CD4-positive, alpha-beta T cell treated with Interferon alpha-2 for 1 hour (primary cell): ENCODE results near the gene STAG1.
"Not testable (repeated sequence)": the region's sequence is repeated elsewhere in the genome, so short reads cannot be mapped to it uniquely, and the experiment has no call there.

ENCODE experiments used
- DNase-seq, 2 donors: peaks; one replicate each; pipeline ENCODE4 v3.0.0-alpha.2; 2020 to 2022

STAG1 gene

DNA sequence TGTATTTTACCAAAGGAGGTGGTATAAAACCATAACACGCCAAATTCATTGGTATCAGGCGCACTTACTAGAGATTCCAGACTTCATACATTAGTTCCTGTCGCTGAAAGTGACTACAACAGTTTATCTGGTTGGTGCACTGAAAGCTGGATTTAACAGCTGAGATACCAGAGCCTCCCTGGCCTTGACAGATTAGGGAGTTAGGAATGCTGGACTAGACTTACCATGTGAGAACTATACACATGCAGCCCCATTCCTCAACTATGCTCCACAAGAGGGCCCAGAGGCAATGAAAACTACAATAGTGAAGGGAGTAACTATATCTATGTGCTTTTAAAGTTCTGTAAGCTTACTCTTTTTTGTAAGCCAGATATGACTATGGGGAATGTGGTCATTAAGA, 174.4 kb downstream of the STAG1 start:
- peak in 1 of 2 donors; percentile 3 for DNase-seq

DNA sequence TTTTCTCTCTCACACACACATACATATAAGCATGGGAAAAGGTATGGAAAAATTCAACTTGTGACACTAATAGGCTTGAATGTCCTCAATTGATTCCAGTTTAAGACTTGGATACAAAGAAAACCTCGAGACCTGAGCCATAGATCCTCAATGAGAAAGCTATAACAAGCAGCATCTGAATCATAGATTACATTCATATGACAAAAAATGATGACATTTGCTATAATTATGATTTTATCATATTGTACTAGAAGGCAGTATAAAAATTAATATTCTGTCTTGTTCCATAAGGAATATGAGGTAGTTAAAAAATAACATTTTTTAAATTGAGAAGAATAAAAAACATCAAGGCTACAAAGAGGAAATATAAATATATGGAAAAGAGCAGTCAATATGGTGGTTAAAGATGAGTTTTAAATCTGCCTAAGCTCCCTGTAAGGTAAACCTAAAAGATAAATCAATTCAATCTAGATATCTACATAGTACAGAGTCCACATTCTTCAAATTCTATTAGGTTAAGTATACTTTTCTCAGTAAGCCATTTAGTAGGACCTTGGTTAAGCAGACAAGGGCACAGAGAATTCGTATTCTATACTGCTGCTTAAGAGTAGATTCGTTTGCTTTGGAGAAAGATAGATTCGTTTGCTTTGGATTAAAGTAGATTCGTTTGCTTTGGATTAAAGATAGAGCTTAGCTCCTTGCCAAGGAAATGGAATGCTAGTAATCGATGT, 175.7 kb downstream of the STAG1 start:
- no peak for DNase-seq

DNA sequence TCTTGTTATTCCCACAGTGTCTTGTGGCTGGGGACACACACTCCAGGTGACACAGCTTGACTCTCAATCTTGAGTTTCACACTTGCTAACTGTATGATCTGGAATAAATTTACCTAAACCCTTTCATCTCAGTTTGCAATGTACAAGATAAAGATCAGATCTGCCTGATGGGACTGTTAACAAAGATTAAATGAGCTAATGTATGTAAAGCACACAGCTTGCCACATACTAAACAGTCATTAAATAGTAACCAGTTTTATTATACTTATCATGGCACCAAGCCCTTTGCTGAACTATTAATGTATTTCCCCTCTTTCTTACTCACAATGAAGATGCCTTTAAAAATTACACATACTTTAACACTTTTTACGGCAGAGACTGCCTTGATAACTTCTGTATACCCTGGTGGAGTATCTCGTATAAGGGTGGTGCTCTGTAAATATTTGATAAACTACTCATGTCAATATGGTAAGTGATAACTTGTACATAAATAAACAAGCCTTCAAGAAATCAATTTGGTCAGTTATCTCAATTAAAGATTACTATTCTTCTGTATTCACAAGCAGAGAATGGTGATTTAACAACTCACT, 184.5 kb downstream of the STAG1 start:
- no peak for DNase-seq

DNA sequence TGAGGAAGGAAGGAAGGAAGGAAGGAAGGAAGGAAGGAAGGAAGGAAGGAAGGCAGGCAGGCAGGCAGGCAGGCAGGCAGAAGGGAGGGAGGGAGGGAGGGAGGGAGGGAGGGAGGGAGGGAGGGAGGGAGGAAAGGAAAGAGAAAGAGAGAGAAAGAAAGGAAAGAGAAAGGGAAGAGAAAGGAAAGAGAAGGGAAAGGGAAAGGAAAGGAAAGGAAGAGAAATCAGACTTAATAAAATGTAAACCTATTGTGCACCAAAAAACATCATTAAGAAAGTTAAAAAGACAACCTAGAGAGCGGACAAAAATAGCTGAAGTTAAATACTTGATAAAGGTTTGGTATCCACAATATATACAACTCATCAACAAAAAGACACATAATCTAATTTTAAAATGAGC, 187.2 kb downstream of the STAG1 start:
- not testable (repeated sequence) for DNase-seq

DNA sequence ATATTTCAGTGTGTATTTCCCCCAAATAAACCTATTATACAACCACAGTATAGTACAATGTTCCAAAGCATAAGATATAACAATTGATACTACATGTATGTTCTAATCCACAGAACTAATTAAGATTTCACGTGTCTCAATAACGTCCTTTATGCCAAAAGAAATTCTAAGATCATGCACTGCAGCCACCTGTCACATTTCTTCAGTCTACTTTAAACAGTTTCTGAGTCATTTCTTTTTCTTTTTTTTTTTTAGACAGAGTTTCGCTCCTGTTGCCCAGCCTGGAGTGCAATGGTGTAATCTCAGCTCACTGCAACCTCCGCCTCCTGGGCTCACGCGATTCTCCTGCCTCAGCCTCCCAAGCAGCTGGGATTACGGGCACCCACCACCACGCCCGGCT, 190.2 kb downstream of the STAG1 start:
- no peak for DNase-seq

DNA sequence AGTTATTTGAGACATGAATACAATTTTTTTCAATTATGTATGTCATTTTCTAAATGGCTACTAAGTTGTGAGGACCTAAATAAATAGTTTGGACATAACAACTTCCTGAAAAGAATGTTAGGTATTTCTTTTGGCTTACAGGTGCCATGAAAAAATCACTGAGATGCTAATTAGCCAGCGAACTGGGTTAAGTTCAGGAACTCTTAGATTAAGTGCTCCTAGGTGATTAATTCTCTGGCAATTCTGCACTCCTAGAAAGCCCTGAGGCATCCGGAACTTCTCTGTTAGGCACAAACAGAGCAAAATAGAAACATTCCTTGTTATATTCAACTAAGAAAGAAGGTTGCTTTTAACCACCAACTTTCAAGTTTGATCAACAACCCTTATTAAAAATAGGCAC, 192.3 kb downstream of the STAG1 start:
- no peak for DNase-seq

DNA sequence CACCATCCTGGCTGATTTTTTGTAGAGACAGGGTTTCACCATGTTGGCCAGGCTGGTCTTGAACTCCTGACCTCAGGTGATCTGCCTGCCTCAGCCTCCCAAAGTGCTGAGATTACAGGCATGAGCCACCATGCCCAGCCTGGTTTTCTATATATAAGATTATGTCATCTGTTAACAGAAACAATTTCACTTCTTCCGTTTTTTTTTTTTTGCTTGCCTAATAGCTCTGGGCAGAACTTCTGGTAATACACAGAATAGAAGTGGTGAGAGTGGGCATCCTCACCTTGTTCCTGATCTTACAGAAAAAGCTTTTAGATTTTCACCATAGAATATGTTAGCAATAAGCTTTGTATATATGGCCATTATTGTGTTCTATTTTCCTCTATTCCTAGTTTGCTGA, 202.7 kb downstream of the STAG1 start:
- not testable (repeated sequence) for DNase-seq

DNA sequence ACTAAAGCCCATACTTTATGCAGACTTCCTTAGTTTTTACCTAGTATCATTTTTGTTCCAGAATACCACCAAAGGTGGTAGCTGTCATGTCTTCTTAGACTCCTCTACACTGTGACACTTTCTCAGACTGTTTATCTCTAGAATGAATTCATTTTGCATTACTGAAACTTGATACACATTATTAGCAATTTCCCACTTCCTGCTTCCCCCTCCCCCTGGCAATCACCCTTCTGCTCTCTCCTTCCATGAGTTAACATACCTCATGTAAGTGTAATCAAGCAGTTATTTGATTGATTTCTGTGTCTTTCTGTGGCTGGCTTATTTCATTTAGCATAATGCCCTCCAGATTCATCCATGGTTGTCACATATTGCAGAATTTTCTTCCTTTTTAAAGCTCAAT, 204.9 kb downstream of the STAG1 start:
- DNase-seq: no peak

DNA sequence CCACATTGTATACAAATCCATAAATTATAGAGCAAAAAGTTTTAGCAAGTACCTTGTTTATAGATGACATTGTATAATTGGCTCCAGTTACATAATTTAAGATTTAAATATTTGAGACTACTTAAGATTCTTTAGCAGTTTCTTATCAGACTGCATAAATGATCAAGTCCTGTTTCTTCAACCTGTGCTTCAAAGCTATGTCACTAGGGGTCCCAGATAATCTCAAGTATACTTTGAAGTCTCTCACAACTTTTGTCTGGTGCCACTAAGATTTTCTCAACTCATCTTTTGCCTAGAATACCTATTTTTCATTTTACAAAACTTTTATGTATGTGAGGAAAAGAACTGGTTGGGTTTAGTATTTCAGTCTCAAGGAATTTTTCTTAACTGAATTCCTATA, 205.5 kb downstream of the STAG1 start:
- peak in 1 of 2 donors; percentile 21 for DNase-seq

DNA sequence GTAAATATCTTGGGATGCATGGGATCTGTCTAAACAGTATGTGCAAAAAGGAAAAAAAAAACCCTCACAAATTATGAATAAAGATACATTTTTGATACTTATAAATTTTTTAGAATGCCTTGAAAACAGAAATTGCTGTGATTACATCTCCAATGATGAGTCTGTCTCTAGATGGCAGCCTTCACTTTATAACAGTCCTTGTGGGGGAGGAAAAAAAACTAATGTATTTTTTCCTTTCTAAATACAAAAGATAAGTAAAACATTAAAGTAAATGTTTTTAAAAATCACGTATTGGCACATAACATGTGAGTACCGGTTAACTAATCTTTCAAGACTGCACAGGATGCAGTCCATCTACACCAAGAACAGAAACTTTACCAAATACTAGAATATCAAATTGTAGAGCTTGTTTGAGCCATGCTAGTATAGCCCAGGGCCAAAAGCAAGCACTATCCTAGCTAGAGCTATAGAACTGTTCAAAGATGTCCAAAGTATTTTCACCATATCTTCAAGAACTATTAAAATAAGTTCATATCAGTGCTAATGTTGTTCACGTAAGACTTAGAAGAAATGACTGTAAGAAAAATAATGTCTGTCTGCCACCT, 206.4 kb downstream of the STAG1 start:
- DNase-seq: no peak

DNA sequence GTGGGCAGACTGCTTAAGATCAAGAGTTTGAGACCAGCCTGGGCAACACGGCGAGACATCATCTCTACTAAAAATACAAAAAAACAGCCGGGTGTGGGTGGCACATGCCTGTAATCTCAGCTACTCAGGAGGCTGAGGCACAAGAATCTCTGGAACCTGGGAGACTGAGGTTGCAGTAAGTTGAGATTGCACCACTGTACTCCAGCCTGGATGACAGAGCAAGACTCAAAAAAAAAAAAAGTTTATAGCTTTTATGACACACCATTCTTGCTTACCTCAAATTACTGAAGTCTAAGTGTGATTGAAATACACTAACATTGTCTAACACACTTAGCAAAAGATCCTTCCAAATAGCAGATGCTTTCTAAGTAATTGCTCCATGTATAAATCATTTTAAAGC, 207.6 kb downstream of the STAG1 start:
- DNase-seq: no peak

DNA sequence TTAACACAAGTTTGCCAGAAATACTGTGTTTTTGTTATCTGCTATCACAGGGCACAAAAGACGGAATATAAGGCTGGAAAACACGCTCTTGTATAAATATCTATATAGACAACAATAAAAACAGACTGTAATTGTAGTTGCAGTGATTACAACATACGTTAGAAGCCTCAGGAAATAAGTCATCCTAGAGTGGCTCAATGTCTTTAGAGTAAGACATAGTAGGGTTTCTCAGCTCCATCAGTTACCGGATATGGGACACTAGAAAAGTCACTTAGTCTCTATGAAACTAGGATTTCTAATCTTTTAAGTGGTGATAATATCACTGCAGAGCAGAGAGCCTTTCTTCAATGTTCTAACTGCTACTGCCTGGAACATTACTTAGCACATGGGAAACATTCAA, 208.8 kb downstream of the STAG1 start:
- DNase-seq: no peak

DNA sequence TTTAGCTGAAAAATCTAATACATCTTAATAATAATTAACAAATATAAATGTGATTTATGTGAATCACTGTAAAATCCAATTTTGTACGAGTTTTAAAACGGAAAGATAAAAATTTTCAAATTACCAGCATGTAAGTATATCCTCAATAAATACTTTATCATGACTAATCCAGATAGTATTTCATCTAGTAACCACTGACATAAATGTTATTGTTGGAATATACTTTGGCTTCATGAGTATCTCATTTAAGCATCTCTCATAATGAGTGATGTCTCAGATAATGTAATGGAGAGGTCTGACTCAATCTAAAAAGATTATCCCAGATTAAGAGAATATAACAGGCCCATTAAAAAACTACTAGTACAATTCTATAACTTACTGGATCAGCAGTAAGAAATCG, 216.3 kb downstream of the STAG1 start:
- no peak for DNase-seq

DNA sequence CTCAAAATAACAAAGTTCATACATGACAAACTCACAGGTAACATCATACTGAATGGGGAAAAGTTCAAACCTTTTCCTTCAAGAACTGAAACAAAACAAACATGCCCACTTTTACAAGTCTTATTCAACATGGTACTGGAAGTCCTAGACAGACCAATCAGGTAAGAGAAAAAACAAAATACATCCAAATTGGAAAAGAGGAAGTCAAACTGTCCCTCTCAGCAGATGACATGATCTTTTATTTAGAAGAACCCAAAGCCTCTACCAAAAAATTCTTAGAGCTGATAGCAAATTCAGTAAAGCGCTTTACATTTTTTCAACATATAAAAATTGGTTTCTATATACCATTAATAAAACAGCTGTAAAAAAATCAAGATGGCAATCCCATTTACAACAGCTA, 219.4 kb downstream of the STAG1 start:
- DNase-seq: no peak

DNA sequence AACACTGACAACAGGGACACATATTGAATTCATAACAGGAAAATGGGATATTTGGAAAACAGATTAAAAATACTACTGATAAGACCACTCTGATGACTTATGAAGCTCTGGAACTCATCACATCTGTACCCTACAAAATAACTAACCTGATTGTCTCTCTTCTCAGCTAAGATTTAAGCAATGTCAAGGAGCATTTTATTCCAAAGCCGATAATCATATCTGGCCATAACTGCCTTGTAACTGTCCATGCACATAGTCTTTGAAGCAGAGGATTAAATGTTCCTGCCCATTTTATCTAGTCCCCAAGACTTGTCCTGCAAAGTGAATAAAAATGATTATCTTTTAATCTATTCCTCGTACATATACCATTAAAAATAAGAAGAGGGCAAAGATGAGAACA, 234.1 kb downstream of the STAG1 start:
- DNase-seq: no peak

DNA sequence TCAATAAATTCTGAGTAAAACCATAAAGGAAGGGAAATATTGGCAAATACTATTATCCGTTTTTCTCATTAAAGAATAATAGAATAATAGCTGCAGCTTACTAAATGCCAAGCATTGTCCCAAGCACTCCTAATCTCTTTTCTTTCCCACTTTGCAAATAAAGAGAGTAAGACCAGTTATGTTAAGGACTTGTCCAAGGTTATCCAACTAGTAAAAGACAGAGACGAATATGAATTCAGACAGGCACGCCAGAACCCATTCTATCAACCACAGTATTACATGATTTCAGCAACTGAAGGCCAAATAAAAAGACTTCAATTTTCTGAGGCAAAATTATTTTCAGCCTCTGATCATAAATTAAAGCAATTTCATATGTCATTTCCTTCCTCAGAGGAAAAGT, 235.5 kb downstream of the STAG1 start:
- no peak for DNase-seq

DNA sequence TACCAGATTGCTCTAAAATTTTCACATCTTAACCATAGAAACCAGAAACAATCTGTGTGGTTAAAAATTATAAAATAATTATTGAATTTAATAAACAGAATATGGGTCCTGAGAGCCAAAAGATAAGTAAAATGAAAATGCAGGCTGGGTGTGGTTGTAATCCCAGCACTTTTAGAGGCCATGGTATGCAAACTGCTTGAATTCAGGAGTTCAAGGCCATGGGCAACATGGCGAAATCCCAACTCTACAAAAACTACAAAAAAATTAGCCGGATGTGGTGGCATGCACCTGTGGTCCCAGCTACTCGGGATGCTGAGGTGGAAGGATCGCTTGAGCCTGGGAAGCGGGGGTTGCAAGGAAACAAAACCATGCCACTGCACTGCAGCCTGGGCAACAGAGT, 236.1 kb downstream of the STAG1 start:
- DNase-seq: no peak

DNA sequence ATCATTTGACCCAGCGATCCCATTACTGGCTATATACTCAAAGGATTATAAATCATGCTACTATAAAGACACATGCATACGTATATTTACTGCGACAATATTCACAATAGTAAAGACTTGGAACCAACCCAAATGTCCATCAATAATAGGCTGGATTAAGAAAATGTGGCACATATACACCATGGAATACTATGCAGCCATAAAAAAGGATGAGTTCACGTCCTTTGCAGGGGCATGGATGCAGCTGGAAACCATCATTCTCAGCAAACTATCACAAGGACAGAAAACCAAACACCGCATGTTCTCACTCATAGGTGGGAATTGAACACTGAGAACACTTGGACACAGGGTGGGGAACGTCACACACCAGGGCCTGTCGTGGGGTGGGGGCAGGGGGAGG, 237.6 kb downstream of the STAG1 start:
- not testable (repeated sequence) for DNase-seq

DNA sequence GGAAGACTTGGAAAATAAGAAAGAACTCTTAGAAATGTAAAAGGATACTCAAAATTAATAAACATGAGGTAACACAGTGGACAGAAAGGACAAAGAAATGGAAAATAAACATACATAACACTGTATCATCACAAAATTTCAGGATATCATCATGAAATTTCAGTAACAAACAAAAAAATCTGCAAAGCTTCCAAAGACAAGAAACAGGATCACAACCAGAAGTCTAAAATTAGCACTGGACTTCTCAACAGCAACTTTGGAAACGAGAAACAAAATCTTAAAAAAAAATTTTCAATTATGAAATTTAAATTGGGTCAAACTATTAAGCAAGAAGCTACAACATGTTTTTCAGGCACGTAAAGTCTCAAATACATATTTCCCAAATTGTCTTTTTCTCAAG, 238.8 kb downstream of the STAG1 start:
- no peak for DNase-seq

DNA sequence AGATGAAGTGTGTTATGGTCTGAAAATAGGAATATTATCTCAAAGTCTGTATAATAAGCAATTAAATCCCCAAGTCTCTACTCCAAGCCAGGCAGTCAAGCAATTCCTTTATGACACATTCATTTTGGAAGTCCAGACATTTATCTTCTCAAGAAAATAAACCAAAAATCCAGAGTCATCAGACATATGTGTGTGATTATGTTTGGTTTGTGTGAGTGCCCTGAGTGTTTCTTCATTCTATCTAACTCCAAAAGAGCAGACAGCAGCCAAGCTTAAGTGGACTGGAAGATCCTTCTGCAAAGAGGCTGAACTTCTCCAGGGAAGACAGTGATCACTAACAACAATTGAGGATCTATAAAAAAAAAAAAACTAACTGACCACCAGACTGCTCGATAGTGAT, 239.8 kb downstream of the STAG1 start:
- DNase-seq: no peak

DNA sequence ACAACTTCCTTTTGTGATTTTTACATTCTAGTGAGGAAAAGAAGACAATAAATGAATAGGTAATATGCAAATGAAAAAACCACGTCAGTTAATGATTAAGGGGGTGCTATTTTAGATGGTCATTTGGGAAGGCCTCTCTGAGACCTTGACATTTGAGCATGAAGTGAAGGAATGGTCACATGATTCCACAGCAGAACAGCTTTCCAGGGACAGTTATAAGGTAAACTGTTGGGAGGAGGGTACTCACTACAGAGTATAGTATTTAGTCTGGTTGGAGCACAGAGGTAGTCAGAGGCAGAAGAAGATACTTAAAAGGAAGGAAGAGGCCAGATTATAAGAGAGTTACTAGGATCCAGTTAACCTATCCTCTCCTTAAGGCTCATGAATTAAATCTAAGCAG, 246.5 kb downstream of the STAG1 start:
- no peak for DNase-seq

DNA sequence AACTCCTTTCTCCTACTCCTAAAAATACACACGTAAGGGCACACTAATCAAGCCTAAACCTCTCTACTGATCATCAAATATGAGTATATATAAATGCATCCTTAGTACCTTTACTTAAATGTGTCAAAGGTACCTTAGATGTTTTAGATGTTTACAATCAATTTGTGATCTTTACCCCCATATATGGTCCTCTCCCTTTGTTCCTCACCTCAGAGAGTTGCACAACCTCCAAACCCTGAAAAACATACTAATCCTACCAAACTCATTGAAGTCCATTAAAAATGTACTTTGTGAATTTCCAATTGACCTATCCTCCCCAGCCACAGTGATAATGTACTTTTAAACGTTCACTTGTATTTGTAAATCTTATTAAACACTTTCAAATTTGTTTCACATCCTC, 249.1 kb downstream of the STAG1 start:
- no peak for DNase-seq

DNA sequence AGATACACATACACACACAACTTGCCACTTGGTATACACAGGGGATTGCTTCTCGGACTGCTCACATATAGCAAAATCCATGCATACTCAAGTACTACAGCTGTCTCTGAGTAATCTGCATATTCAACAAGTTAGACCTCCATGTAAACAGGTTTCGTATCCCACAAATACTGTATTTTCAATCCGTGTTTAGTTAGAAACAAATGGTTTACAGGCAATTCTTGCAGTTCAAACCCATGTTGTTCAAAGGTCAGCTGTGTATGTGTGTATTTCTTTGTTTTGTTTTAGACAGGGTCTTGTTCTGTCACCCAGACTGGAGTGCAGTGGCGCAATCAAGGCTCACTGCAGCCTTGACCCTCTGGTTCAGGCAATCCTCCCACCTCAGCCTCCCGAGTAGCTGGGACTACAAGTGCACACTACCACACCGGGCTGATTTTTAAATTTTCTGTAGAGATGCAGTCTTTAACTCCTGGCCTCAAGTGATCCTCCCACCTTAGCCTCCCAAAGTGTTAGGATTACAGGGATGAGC, 253.2 kb downstream of the STAG1 start:
- no peak for DNase-seq

DNA sequence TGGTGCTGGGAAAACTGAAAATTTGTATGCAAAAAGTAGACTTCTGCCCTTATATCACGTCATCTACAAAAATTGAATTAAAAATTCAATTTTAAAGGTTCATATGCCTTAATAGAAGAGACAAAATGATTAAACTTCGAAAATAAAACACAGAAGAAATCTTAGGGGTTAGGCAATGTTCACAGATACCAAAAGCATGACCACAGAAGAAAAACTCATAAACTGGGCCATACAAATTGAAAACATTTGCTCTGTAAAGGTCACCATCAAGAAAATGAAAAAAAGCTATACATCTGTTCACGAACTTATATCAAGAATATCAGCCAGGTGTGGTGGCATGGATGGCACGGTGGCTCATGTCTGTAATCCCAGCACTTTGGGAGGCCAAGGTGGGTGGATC, 257.0 kb downstream of the STAG1 start:
- no peak for DNase-seq
